IMR-90 (cell line): ENCODE data around the gene DEF6. TPM values are rescaled to one million over a fixed set of nuclear protein-coding genes. Genes with fewer than 3 reads are reported as not detected.

ENCODE experiments used
- ATAC-seq: fragments of 200-7000 bp; cut with Tn5 transposase; 2 replicates; pipeline ENCODE4 v1.9.1; 2020; ENCODE audit warnings: low read depth, mild to moderate bottlenecking, moderate library complexity
- BruUV-seq: library from RNA; stranded (reverse); fragments of 400-500 nt; replicated peaks from 2 replicates; lab custom pipeline; 2021; lab: Mats Ljungman, UMichigan
- CTCF ChIA-PET: fragments of 300-600 bp; formaldehyde crosslinking; extraction: SDS; loops from one replicate; lab custom pipeline; 2021; ENCODE audit warnings: antibody characterized with exemption; lab: Yijun Ruan, JAX
- POLR2A ChIA-PET: fragments of 300-600 bp; sonication (Branson Sonifier 250); formaldehyde crosslinking; loops from one replicate; lab custom pipeline; 2022; ENCODE audit warnings: antibody characterized with exemption; ENCODE audit not compliant: unreplicated experiment; lab: Charles Lee
- DNase-seq: peaks from one replicate; pipeline ENCODE4 v3.0.0; 2013
- H2AFZ ChIP-seq: replicated peaks from 2 replicates; pipeline ENCODE3; 2013; ENCODE audit warnings: low read length, mild to moderate bottlenecking; ENCODE audit not compliant: poor library complexity
- H2AK5ac ChIP-seq: 2 replicates; pipeline ENCODE4 v1.6.1; 2013; ENCODE audit warnings: low read depth, low read length, inconsistent platforms
- H2AK9ac ChIP-seq: replicated peaks from 2 replicates; pipeline ENCODE3; 2013; ENCODE audit warnings: mild to moderate bottlenecking, low read depth, low read length, moderate library complexity; ENCODE audit not compliant: poor library complexity
- H2BK120ac ChIP-seq: 2 replicates; pipeline ENCODE4 v1.6.1; 2013; ENCODE audit warnings: low read depth, low read length, inconsistent platforms
- H2BK15ac ChIP-seq: 3 replicates; pipeline ENCODE4 v1.6.1; 2013; ENCODE audit warnings: low read depth, low read length, inconsistent platforms
- H2BK20ac ChIP-seq: 2 replicates; pipeline ENCODE4 v1.6.1; 2013; ENCODE audit warnings: low read depth, mild to moderate bottlenecking, inconsistent platforms, low read length, moderate library complexity
- H2BK5ac ChIP-seq: 2 replicates; pipeline ENCODE4 v1.6.1; 2013; ENCODE audit warnings: mild to moderate bottlenecking, low read depth, low read length, inconsistent platforms; ENCODE audit not compliant: poor library complexity, severe bottlenecking
- H3K14ac ChIP-seq: replicated peaks from 2 replicates; pipeline ENCODE4 v1.6.1; 2013; ENCODE audit warnings: low read depth, low read length, inconsistent platforms
- H3K18ac ChIP-seq: 2 replicates; pipeline ENCODE4 v1.6.1; 2013; ENCODE audit warnings: low read depth, low read length, control low read depth
- H3K23ac ChIP-seq: 2 replicates; pipeline ENCODE4 v1.6.1; 2013; ENCODE audit warnings: low read depth, low read length, inconsistent platforms
- H3K27ac ChIP-seq: 2 replicates; pipeline ENCODE4 v1.5.1; 2013; ENCODE audit warnings: mild to moderate bottlenecking, control low read depth, low read length; ENCODE audit not compliant: insufficient read depth
- H3K27me3 ChIP-seq: 2 replicates; pipeline ENCODE4 v1.6.1; 2013; ENCODE audit warnings: low read length; ENCODE audit not compliant: control insufficient read depth, insufficient read depth
- H3K36me3 ChIP-seq: 2 replicates; pipeline ENCODE4 v1.6.1; 2013; ENCODE audit warnings: low read length, mixed read lengths; ENCODE audit not compliant: control insufficient read depth, insufficient read depth
- H3K4ac ChIP-seq: 2 replicates; pipeline ENCODE4 v1.6.1; 2013; ENCODE audit warnings: low read depth, low read length, inconsistent platforms
- H3K4me1 ChIP-seq: 2 replicates; pipeline ENCODE4 v1.6.1; 2013; ENCODE audit warnings: low read length, mixed read lengths; ENCODE audit not compliant: control insufficient read depth, insufficient read depth
- H3K4me2 ChIP-seq: 2 replicates; pipeline ENCODE4 v1.6.1; 2013; ENCODE audit warnings: low read depth, mild to moderate bottlenecking, control low read depth, low read length, moderate library complexity
- H3K4me3 ChIP-seq: 2 replicates; pipeline ENCODE4 v1.5.1; 2013; ENCODE audit warnings: low read depth, mild to moderate bottlenecking, control low read depth, low read length, moderate library complexity; ENCODE audit not compliant: insufficient read depth
- H3K56ac ChIP-seq: 2 replicates; pipeline ENCODE4 v1.6.1; 2013; ENCODE audit warnings: low read length, inconsistent platforms; ENCODE audit not compliant: insufficient read depth; ENCODE audit errors: extremely low read depth
- H3K79me1 ChIP-seq, 2 experiments: 2 replicates each; pipeline ENCODE4 v1.6.1; 2013; ENCODE audit warnings: low read length in 2 of 2, inconsistent platforms in 1 of 2, low read depth in 1 of 2
- H3K9ac ChIP-seq: 2 replicates; pipeline ENCODE4 v1.6.1; 2013; ENCODE audit warnings: low read depth, low read length, control low read depth
- H3K9me1 ChIP-seq: 2 replicates; pipeline ENCODE4 v1.6.1; 2013; ENCODE audit warnings: low read length, inconsistent platforms; ENCODE audit not compliant: insufficient read depth
- H3K9me3 ChIP-seq: 2 replicates; pipeline ENCODE4 v1.6.1; 2013; ENCODE audit warnings: low read length; ENCODE audit not compliant: control insufficient read depth, insufficient read depth
- H4K20me1 ChIP-seq: 2 replicates; pipeline ENCODE4 v1.6.1; 2013; ENCODE audit warnings: low read length, inconsistent platforms; ENCODE audit not compliant: insufficient read depth
- H4K5ac ChIP-seq: 2 replicates; pipeline ENCODE4 v1.6.1; 2013; ENCODE audit warnings: mild to moderate bottlenecking, low read depth, low read length, control low read depth
- H4K8ac ChIP-seq, 2 experiments: 2 replicates each; pipeline ENCODE4 v1.6.1; 2013; ENCODE audit warnings: low read depth in 2 of 2, low read length in 2 of 2, control low read depth in 1 of 2, inconsistent platforms in 1 of 2
- H4K91ac ChIP-seq: 2 replicates; pipeline ENCODE4 v1.6.1; 2013; ENCODE audit warnings: low read depth, low read length, inconsistent platforms; ENCODE audit not compliant: insufficient read depth
- CHD1 ChIP-seq: IDR thresholded peaks from 2 replicates; pipeline ENCODE4 v1.6.1; 2012; ENCODE audit warnings: low read depth, low read length, improper control_type of control experiment
- CTCF ChIP-seq: conservative IDR thresholded peaks from 2 replicates; pipeline ENCODE4 v1.5.1; 2012; ENCODE audit warnings: mild to moderate bottlenecking, low read depth, low read length, improper control_type of control experiment
- NFE2L2 ChIP-seq: fragments of 150-350 bp; IDR thresholded peaks from 2 replicates; pipeline ENCODE4 v1.6.1; 2016; ENCODE audit warnings: low read depth, mild to moderate bottlenecking, low read length
- RAD21 ChIP-seq: IDR thresholded peaks from 2 replicates; pipeline ENCODE4 v1.6.1; 2012; ENCODE audit warnings: low read length, improper control_type of control experiment
- USF2 ChIP-seq: fragments of 150-350 bp; IDR thresholded peaks from 2 replicates; pipeline ENCODE4 v1.6.1; 2017; ENCODE audit warnings: mild to moderate bottlenecking, antibody characterized with exemption, low read length, low read depth
- WGBS, 2 experiments: methylation state at CpG; one replicate each; pipeline versions ENCODE4 v1.1.5 to v1.1.7; 2013; ENCODE audit warnings: missing lambda C conversion rate in 2 of 2; ENCODE audit not compliant: insufficient read length in 1 of 2; ENCODE audit errors: extremely low coverage in 2 of 2; 5-methylcytosine and 5-hydroxymethylcytosine counted together
- dilution Hi-C: fragments of 300-500 bp; cut with HindIII; formaldehyde crosslinking; loops from one replicate; pipeline ENCODE4 v1.14.3; 2018; ENCODE audit warnings: low sequenced_read_pairs; ENCODE audit not compliant: unreplicated experiment
- in situ Hi-C: fragments of 300-500 bp; cut with MboI; formaldehyde crosslinking; loops from 3 replicates; pipeline ENCODE4 v1.14.3; 2019; ENCODE audit warnings: low sequenced_read_pairs, inconsistent platforms, mixed read lengths
- intact Hi-C: fragments of 100-400 bp; cut with micrococcal nuclease; formaldehyde crosslinking; loops from 2 replicates; pipeline ENCODE4 v1.10.0; 2022
- polyA plus RNA-seq, 3 experiments: library from polyadenylated mRNA; depleted of rRNA; stranded (reverse); fragments of >200 nt; gene quantifications; 2 replicates each; pipeline ENCODE4 v1.2.3, GENCODE V29; 2012; ENCODE audit warnings: low replicate concordance in 1 of 3
- total RNA-seq: library from RNA; depleted of rRNA; stranded (reverse); fragments of >200 nt; gene quantifications from 2 replicates; pipeline ENCODE4 v1.2.3, GENCODE V29; 2012

DEF6 gene
- total and polyA plus RNA-seq, 2 of the 4 experiments (the other 2 are of a cell fraction), result 2.5 to 4.2 TPM

DNA sequence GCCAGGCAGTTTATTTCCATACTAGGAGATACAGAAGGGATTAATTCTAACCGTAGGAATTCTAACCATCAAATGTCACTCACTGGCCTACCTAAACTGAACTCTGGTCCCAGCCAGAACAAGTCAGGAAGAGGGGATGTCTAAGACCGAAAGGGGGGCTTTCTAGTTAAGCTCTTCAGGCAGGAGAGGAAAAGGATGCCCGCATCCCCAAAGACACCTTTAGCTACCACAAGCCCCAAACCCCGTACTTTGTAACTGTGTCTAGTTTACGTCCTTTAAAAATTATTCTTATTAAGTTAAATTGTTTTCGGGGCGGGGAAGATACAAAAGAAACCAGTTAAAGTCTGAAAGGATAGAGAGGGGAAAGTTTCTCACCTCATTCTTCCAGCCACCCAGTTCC is 39.3 kb upstream of the DEF6 start:
- no TSS peak for BruUV-seq
- ChIA-PET POLR2A (no interaction called here), CTCF (interaction anchor here (0.6 to 1.0 kb wide), 2 partner anchors 9 to 103 kb away, joined by 3 to 4 read pairs; no protein-coding TSS in a partner anchor)

More for the DNA sequence above, 39.3 kb upstream of the DEF6 start:
- H2BK120ac ChIP-seq, result no peak overlapping the region; the same call in 1 of the 2 replicates
- H3K4me3 ChIP-seq, result peak overlapping the region; percentile 64; the same call in 1 of the 2 replicates
- H4K8ac ChIP-seq, result peak overlapping the region; percentile 20 to 32; a peak in 2 of 4 replicates
- H4K5ac ChIP-seq, result no peak overlapping the region
- H4K91ac ChIP-seq, result no peak overlapping the region
- ATAC-seq, result no peak
- no peak for DNase-seq
- dilution Hi-C loops (no loop called here), in situ Hi-C loops (no loop called here), intact Hi-C loops (no loop called here)
- no peaks in the 10 kb centered on the region for H4K20me1 ChIP-seq
- H3K4me1 ChIP-seq, result peaks cover 8% of the 10 kb centered on the region; the same call in 1 of the 2 replicates
- H3K4ac ChIP-seq, result peak overlapping the region; percentile 89
- H3K36me3 ChIP-seq, result no peaks in the 10 kb centered on the region
- TF ChIP-seq CHD1 (no peak), RAD21 (no peak), USF2 (no peak), NFE2L2 (no peak), CTCF (no peak)
- H3K27ac ChIP-seq, result no peak overlapping the region
- no peaks in the 10 kb centered on the region for H3K27me3 ChIP-seq
- no peak overlapping the region; the same call in 1 of the 2 replicates for H2AK5ac ChIP-seq
- H3K18ac ChIP-seq, result no peak overlapping the region
- H3K14ac ChIP-seq, result peak overlapping the region; percentile 33; the same call in 1 of the 2 replicates
- H3K23ac ChIP-seq, result peak overlapping the region; percentile 67; the same call in 1 of the 2 replicates
- no CpG with 5 or more reads among the region's 7 CpGs for WGBS, 2 experiments
- no peak overlapping the region for H2BK5ac ChIP-seq
- peaks cover 9% of the 10 kb centered on the region for H3K9me1 ChIP-seq
- H2AFZ ChIP-seq, result no peak overlapping the region
- H2AK9ac ChIP-seq, result no peak overlapping the region
- H3K9me3 ChIP-seq, result no peaks in the 10 kb centered on the region
- H2BK20ac ChIP-seq, result no peak overlapping the region
- peak overlapping the region; percentile 76; the same call in 1 of the 2 replicates for H3K56ac ChIP-seq
- 0 out of 3 replicates have a peak overlapping the region, but pooled peaks have one; percentile 28 for H2BK15ac ChIP-seq
- peaks cover 23 to 46% of the 10 kb centered on the region in 2 experiments for H3K79me1 ChIP-seq
- peak overlapping the region; percentile 78 for H3K4me2 ChIP-seq
- peak overlapping the region; percentile 60 for H3K9ac ChIP-seq
